ENCODE results near the gene SLC9A7.
"Not testable (repeated sequence)": the region's sequence is repeated elsewhere in the genome, so short reads cannot be mapped to it uniquely, and the experiment has no call there.

GRCh38 chrX:46723569-46723927, 35.4 kb downstream of the SLC9A7 start:
- not testable (repeated sequence) for TF ChIP-seq POLR2A, CTCF (IDR thresholded peaks at IDR 0.05)

All from tibial nerve (tissue), 3 donors.